ENCODE measurements around the gene FRA10AC1.

DNA sequence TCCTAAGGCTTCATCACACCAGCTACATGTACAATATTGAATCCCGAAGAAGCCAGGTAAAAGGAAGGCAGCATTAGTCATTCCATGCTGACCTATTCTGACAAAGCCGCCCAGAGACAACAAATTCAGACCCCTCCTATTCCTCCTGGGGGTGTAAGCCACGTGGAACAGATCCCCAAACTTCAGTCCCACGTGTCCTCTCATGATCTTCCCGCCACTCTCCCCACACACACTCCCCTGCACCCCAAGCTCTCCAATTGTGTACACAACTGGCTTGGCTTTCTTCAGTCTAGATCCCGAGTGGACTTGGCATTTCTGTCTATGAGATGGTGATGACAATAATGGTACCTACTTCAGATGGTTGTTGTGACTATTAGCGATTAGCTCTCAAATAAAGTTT is 81.5 kb downstream of the FRA10AC1 start:
- TF ChIP-seq NFE2L2 (IDR thresholded peaks at IDR 0.05; ENCODE audit: low read depth, low read length) = no peak
- TF ChIP-seq, protein P1, sequence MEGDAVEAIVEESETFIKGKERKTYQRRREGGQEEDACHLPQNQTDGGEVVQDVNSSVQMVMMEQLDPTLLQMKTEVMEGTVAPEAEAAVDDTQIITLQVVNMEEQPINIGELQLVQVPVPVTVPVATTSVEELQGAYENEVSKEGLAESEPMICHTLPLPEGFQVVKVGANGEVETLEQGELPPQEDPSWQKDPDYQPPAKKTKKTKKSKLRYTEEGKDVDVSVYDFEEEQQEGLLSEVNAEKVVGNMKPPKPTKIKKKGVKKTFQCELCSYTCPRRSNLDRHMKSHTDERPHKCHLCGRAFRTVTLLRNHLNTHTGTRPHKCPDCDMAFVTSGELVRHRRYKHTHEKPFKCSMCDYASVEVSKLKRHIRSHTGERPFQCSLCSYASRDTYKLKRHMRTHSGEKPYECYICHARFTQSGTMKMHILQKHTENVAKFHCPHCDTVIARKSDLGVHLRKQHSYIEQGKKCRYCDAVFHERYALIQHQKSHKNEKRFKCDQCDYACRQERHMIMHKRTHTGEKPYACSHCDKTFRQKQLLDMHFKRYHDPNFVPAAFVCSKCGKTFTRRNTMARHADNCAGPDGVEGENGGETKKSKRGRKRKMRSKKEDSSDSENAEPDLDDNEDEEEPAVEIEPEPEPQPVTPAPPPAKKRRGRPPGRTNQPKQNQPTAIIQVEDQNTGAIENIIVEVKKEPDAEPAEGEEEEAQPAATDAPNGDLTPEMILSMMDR (conservative IDR thresholded peaks at IDR 0.05; ENCODE audit: low read depth, low read length) = no peak
- TF ChIP-seq RFX5 (IDR thresholded peaks at IDR 0.05; ENCODE audit: low read depth, low read length) = no peak
- no peak for TF ChIP-seq RAD21 (IDR thresholded peaks at IDR 0.05; ENCODE audit: low read length)
- TF ChIP-seq POLR2A (IDR thresholded peaks at IDR 0.05; ENCODE audit: low read depth, low read length) = no peak
- no peak for TF ChIP-seq USF2 (IDR thresholded peaks at IDR 0.05; ENCODE audit: low read depth, low read length)
